GM19467 (cell line): ENCODE results near the gene HAGHL.
A peak's percentile ranks its signal among the peaks of the same experiment; 100 is the strongest.

Experiments used
- ATAC-seq: cut with Tn5 transposase; IDR thresholded peaks from one replicate; pipeline ENCODE4 v1.9.1; 2021; ENCODE audit warnings: mild to moderate bottlenecking, moderate library complexity; ENCODE audit not compliant: unreplicated experiment

HAGHL gene

GRCh38 chr16:719815-720446, 7.0 kb upstream of the HAGHL start:
- ATAC-seq, result no peak

DNA sequence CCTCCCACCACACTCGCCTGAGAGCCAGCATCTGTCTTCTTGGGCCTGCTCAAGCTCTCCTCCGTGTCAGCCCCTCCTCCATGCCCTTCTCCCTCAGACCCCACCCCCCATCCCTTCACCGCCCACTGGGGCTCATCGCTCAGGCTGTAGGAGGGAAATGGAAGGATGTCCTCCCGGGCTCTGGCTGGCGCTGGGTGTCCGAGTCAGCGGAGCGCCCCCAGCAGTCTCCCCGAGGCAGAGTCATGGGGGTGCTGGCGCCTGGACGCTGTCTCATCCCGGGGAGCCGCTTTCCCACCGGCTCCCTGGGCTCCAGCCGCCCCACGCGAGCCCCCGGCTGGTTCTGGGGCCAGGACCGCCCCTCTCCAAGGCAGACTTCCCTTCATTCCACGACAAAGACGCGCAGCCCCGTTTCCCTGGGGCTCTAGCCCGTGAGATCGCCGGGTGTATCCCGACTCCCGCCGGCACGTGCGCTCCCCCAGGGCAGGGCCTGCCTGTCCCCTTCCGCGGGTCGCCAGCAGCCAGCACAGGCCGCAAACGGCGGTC, 6.4 kb upstream of the HAGHL start:
- ATAC-seq, result peak; percentile 8

DNA sequence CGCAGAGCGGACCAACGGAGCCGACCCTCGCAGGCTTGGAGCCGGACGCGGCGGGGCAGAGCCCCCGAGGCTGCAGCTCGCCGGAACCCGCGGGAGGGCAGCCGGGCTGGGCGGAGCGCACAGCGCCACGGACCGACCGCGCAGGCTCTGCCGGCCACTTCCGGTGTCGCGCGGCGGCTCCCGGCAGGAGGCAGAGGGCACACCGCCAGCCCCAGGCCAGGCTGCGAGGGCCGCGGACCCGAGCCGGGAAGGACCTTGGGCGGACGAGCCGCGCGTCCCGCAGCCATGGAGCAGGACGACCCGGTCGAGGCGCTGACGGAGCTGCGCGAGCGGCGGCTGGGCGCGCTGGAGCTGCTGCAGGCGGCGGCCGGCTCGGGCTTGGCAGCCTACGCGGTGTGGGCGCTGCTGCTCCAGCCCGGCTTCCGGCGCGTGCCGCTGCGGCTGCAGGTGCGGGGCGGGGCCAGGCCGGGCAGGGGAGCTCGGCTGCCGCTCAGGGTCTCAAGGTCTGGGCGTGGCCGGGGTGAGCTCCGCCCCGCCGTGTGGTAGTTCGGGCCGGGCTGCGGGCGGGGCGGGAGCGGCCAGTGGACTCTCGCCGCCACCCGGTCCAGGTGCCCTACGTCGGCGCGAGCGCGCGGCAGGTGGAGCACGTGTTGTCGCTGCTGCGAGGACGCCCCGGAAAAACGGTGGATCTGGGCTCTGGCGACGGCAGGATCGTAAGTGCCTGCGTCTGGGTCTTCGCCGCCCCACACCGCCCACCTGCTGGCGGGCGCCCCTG, 5.7 kb upstream of the HAGHL start, which contains the start of gene ANTKMT:
Gene ANTKMT, plus strand, starts transcription at position 157 of the 775 bp plus-strand sequence. Its CDS starts 129 bp downstream, at position 286.
- peak; percentile 64 for ATAC-seq

DNA sequence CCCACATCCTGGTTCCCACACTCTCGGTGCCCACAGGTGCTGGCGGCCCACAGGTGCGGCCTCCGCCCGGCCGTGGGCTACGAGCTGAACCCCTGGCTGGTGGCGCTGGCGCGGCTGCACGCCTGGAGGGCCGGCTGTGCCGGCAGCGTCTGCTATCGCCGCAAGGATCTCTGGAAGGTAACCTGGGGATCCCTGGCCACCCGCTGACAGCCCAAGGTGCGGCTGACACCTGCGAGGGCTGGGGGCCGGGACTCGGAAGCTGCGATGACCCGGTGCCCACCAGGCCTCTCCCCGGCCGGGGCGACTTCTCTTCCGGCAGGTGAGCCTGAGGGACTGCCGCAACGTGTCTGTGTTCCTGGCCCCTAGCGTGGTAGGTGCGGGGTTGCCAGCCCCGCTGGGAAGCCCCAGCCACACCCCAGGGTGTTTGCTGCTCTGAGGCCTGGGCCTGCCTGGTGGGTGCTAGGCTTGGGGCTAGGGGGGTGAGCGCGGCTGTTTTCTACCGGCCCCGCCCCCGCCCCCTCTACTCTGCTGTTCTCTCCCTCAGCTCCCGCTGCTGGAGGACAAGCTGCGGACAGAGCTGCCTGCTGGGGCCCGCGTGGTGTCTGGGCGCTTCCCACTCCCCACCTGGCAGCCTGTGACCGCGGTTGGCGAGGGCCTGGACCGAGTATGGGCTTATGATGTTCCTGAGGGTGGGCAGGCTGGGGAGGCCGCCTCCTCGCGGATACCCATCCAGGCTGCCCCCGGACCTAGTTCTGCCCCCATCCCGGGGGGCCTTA, 5.0 kb upstream of the HAGHL start:
- no peak for ATAC-seq

- no peak for ATAC-seq
Measured at GRCh38 chr16:722835-723633, 3.9 kb upstream of the HAGHL start.

- no peak for ATAC-seq
Measured at GRCh38 chr16:723695-724094, 3.2 kb upstream of the HAGHL start.

DNA sequence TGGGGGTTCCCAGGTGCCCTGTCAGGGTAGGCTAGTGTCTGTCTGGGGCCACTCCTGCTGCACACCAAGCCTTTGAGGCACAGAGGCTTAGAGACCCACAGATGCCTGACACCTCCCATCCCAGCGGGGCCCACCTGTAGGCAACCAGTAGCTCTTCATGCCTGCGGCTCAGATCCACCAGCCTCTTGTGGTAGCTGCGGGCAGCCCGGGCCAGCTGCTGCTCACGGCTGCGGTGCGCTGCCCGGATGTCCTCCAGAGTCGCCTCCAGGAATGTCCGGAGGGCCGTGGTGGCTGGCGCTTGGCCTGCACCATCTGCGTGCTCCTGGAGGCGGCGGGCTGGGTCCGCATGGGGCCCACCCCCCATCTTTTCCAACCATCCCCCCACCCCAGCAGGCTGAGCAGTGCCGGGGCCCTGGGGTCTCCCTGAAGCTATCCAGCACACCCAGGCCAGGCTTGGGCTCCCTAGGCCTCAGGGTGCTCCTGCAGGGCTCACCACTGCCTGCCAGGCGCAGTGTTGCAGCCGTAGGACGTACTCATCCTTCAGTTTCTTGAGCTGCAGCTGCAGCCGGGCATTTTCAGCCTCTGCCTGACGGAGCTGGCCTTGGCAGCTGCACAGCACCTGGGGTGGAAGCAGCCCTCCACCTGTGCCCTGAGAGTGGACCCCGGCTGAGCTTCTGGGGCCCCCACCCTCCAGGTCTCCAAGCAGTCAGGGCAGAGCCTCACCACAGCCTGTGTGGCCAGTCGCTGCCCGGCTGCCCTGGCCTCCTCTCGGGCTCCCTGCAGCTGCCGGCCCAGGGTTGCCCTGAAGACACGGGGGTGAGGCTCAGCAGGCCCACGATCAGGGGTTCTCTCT, 2.5 kb upstream of the HAGHL start:
- no peak for ATAC-seq

- ATAC-seq, result no peak
Measured at GRCh38 chr16:725041-725376, 1.9 kb upstream of the HAGHL start.

DNA sequence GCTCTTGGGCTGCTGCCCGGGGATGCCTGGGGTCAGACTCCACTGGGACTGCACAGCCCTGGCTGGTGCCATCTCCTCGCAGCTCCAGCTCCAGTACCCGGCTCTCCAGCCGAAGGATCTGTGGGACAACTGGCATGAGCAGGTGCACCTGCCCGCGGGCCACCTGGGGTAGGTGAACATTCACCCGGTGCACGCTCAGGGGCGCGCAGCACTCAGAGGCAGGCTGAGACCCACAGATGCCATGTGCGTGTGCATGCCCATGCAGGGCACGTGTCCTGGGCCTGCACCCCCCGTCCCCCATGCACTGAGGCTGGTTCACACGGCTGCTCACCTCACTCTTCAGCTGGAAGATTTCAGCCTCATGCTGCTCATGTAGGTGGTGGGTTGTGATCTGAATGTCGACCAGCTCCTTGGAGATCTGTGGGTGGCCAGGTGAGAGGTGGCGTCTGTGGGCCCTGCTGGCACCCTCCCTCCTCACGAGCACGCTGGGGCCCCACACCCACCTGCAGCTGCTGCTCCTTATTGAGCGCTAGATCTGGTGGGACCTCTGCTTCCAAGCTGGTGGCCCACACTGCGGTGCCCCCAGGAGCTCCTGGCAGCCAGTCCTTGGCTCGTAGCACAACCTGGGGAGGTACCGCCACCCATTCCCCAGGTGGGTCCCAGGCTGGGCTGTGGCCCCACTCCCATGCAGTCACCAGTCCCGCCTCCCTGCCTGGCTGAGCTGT, 1.3 kb upstream of the HAGHL start:
- no peak for ATAC-seq

DNA sequence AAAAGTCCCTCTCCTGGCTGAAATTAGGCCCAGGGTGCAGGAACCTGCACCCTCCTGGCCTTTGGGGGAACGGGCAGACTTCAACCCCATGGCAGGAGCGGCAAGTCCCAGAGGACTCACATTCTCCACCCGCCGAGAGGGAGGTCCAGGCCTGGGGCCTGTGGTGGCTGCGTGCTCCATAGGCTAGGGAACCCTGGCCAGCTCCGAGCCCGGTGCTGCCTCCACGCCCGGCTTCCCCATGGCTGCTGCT, 793 bp upstream of the HAGHL start:
- no peak for ATAC-seq

GRCh38 chr16:727291-727977, 528 bp downstream of the HAGHL start:
- no peak for ATAC-seq

DNA sequence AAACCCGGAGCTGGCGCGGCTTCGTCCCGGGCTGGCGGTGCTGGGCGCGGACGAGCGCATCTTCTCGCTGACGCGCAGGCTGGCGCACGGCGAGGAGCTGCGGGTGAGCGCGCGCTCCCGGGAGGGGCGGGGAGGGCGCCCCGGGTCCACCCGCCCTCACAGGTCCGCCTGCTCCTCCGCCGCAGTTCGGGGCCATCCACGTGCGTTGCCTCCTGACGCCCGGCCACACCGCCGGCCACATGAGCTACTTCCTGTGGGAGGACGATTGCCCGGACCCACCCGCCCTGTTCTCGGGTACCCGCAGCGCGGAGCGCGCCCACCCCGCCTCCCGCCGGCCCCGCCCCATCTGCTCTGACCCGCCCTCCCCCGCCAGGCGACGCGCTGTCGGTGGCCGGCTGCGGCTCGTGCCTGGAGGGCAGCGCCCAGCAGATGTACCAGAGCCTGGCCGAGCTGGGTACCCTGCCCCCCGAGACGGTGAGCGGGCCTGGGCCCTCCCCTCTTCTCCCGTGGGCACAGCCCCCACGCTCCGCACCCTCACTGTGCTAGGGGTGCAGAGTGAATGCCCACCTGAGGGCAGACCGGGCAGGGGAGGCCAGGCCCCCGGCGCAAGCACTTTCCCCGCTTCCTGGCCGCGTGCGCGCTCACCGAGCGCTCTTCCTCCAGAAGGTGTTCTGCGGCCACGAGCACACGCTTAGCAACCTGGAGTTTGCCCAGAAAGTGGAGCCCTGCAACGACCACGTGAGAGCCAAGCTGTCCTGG, 1.4 kb downstream of the HAGHL start:
- ATAC-seq, result peak; percentile 42

- no peak for ATAC-seq
Measured at GRCh38 chr16:728890-729744, 2.2 kb downstream of the HAGHL start.

GRCh38 chr16:729768-730665, 3.1 kb downstream of the HAGHL start:
- ATAC-seq, result no peak

DNA sequence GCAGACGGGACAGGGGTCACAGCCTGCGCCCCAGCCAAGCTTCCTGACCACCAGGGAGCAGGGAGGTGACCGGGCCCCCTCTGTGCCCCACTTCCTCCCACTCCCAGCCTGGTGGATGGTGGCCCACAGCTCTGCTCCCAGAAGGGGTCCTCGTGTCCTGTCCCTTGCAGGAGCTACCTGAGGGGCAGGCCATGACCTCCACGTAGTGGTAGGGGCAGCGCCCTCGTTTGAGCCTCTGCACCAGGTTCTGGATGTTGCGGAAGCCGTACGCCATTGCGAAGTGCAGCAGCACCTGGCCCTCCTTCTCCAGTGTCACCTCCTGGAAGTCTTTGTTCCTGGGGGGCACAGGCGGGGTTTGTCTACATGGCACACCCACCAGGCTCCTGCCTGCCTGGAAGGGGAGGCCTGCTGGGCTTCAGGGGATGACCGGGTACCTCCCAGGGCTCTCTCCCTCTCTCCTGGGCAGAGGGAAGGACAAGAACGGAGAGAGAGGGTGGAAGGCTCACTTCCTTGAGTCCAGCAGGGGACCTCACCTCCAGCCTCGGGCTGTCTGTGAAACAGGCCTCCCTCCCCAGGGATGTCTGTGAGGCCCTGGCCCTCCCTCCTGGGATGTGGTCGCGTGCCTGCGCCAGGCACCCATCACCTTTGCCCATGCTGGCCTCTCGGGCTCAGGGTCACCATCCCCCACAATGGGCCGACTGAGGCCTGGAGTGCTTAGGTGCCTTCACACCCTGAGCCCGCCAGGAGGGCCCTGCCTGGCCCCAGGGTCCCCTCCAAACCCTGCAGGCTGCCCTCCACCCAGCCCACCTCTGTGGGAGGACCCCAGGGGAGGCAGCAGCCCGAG, 4.0 kb downstream of the HAGHL start:
- no peak for ATAC-seq
